ENCODE measurements around the gene SIGLEC12. TPM values are rescaled to one million over a fixed set of nuclear protein-coding genes. Genes with fewer than 3 reads are reported as not detected.
A peak's percentile ranks its signal among the peaks of the same experiment; 100 is the strongest.

SIGLEC12 gene
- total RNA-seq, 3 donors from 2014 or later, result 1.8 TPM; not detected in 2

- intact Hi-C loops (cut with DNase I; ENCODE audit: low total_unique reads), result no loop called here
- no peak for TF ChIP-seq CTCF (IDR thresholded peaks at IDR 0.05)
- TF ChIP-seq POLR2AphosphoS5 (IDR thresholded peaks at IDR 0.05), result no peak
- no peak for TF ChIP-seq POLR2A (IDR thresholded peaks at IDR 0.05)
- Histone ChIP-seq H3K27ac (no peak overlapping the region), H3K4me1 (no peaks in the 10 kb centered on the region), H3K27me3 (no peaks in the 10 kb centered on the region), H3K9me3 (no peaks in the 10 kb centered on the region), H3K4me3 (no peak overlapping the region), H3K36me3 (no peaks in the 10 kb centered on the region)
- DNase-seq (ENCODE audit: low spot score in 2 of 2), result no peak
Observed at GRCh38 chr19:51521781-51522180, 20.2 kb upstream of the SIGLEC12 start.

- H3K36me3 ChIP-seq, result no peaks in the 10 kb centered on the region
- no peaks in the 10 kb centered on the region for H3K27me3 ChIP-seq
- no peaks in the 10 kb centered on the region for H3K4me1 ChIP-seq
- no peak for TF ChIP-seq CTCF (IDR thresholded peaks at IDR 0.05)
- TF ChIP-seq POLR2AphosphoS5 (IDR thresholded peaks at IDR 0.05), result no peak
- TF ChIP-seq POLR2A (IDR thresholded peaks at IDR 0.05), result no peak
- no peaks in the 10 kb centered on the region for H3K9me3 ChIP-seq
- no peak overlapping the region for H3K27ac ChIP-seq
- no peak for DNase-seq (ENCODE audit: low spot score in 2 of 2)
- intact Hi-C loops (cut with DNase I; ENCODE audit: low total_unique reads), result no loop called here
- no peak overlapping the region for H3K4me3 ChIP-seq
Observed at GRCh38 chr19:51521357-51521756, 19.8 kb upstream of the SIGLEC12 start.

GRCh38 chr19:51520728-51521127, 19.1 kb upstream of the SIGLEC12 start:
- H3K27ac ChIP-seq, result no peak overlapping the region
- H3K4me1 ChIP-seq, result no peaks in the 10 kb centered on the region
- TF ChIP-seq POLR2A (IDR thresholded peaks at IDR 0.05) (no peak), POLR2AphosphoS5 (IDR thresholded peaks at IDR 0.05) (no peak), CTCF (IDR thresholded peaks at IDR 0.05) (no peak)
- no peaks in the 10 kb centered on the region for H3K36me3 ChIP-seq
- no peaks in the 10 kb centered on the region for H3K27me3 ChIP-seq
- no peak for DNase-seq (ENCODE audit: low spot score in 2 of 2)
- no peak overlapping the region for H3K4me3 ChIP-seq
- intact Hi-C loops (cut with DNase I; ENCODE audit: low total_unique reads), result no loop called here
- no peaks in the 10 kb centered on the region for H3K9me3 ChIP-seq

- intact Hi-C loops (cut with DNase I; ENCODE audit: low total_unique reads), result no loop called here
- Histone ChIP-seq H3K4me1 (no peaks in the 10 kb centered on the region), H3K4me3 (no peak overlapping the region), H3K9me3 (no peaks in the 10 kb centered on the region), H3K27me3 (peaks cover 0 to 19% of the 10 kb centered on the region in 2 donors), H3K27ac (no peak overlapping the region), H3K36me3 (no peaks in the 10 kb centered on the region)
- TF ChIP-seq CTCF (IDR thresholded peaks at IDR 0.05), result peak; percentile 50 to 67 (median 51)
- no peak for TF ChIP-seq POLR2AphosphoS5 (IDR thresholded peaks at IDR 0.05)
- DNase-seq (ENCODE audit: low spot score in 2 of 2), result no peak
Observed at GRCh38 chr19:51514866-51515481, 13.4 kb upstream of the SIGLEC12 start.

- H3K36me3 ChIP-seq, result no peaks in the 10 kb centered on the region
- H3K9me3 ChIP-seq, result no peaks in the 10 kb centered on the region
- TF ChIP-seq POLR2AphosphoS5 (IDR thresholded peaks at IDR 0.05) (no peak), CTCF (IDR thresholded peaks at IDR 0.05) (no peak), POLR2A (IDR thresholded peaks at IDR 0.05) (no peak)
- peaks cover 0 to 26% of the 10 kb centered on the region in 2 donors for H3K27me3 ChIP-seq
- no peak overlapping the region for H3K4me3 ChIP-seq
- DNase-seq (ENCODE audit: low spot score in 2 of 2), result no peak
- H3K27ac ChIP-seq, result no peak overlapping the region
- intact Hi-C loops (cut with DNase I; ENCODE audit: low total_unique reads), result no loop called here
- no peaks in the 10 kb centered on the region for H3K4me1 ChIP-seq
Observed at GRCh38 chr19:51513968-51514367, 12.4 kb upstream of the SIGLEC12 start.
